ENCODE data around the gene ASB18. TPM values are rescaled to one million over a fixed set of nuclear protein-coding genes. Genes with fewer than 3 reads are reported as not detected.
"Not testable (repeated sequence)": the region's sequence is repeated elsewhere in the genome, so short reads cannot be mapped to it uniquely, and the experiment has no call there.

The ASB18 gene
- total RNA-seq, 1 donor from 2014 or later: not detected

DNA sequence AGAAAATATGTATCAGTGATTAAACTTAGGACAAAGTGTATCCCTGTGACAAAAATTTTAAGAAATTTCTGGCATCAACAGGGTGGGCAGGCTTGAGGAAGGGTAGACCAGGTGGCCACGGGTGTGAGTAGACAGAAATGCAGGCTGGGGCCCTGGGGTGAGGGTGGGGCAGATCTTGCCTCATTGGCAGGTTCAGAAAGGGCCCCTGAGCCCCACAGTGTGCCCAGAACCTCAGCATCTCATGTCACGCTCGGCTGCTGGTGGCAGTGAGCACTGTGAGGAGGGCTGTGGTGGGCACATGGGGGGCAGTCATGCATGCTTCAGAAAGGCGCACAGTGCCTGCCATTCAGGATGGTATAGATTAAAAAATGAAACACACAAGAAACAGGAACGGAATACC lies 7.6 kb upstream of the ASB18 start:
- TF ChIP-seq, protein P1, sequence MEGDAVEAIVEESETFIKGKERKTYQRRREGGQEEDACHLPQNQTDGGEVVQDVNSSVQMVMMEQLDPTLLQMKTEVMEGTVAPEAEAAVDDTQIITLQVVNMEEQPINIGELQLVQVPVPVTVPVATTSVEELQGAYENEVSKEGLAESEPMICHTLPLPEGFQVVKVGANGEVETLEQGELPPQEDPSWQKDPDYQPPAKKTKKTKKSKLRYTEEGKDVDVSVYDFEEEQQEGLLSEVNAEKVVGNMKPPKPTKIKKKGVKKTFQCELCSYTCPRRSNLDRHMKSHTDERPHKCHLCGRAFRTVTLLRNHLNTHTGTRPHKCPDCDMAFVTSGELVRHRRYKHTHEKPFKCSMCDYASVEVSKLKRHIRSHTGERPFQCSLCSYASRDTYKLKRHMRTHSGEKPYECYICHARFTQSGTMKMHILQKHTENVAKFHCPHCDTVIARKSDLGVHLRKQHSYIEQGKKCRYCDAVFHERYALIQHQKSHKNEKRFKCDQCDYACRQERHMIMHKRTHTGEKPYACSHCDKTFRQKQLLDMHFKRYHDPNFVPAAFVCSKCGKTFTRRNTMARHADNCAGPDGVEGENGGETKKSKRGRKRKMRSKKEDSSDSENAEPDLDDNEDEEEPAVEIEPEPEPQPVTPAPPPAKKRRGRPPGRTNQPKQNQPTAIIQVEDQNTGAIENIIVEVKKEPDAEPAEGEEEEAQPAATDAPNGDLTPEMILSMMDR (IDR thresholded peaks at IDR 0.05; ENCODE audit: unreplicated experiment): no peak
- peaks cover 8% of the 10 kb centered on the region for H3K9me3 Mint-ChIP-seq (ENCODE audit: unreplicated experiment)
- DNase-seq (ENCODE audit: low spot score): no peak
- peaks cover 18% of the 10 kb centered on the region for H3K36me3 Mint-ChIP-seq (ENCODE audit: low read depth, unreplicated experiment)
- peaks cover 6% of the 10 kb centered on the region for H3K4me1 Mint-ChIP-seq (ENCODE audit: unreplicated experiment)
- no peak overlapping the region for H3K27ac Mint-ChIP-seq (ENCODE audit: unreplicated experiment)
- H3K4me3 Mint-ChIP-seq (ENCODE audit: unreplicated experiment): no peak overlapping the region
- peaks cover 5% of the 10 kb centered on the region for H3K27me3 Mint-ChIP-seq (ENCODE audit: unreplicated experiment)

DNA sequence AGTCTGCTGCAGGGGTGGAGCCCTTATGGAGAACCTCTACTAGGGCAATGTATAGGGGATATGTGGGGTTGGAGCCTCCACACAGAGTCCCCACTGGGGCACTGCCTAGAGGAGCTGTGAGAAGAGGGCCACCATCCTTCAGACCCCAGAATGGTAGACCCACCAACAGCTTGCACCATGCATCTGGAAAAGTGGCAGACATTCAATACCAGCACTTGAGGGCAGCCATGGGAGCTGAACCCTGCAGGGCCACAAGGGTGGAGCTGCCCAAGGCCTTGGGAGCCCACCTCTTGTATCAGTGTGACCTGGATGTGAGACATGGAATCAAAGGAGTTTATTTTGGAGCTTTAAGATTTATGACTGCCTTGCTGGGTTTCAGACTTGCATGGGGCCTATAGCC lies 5.7 kb upstream of the ASB18 start:
- not testable (repeated sequence) for DNase-seq (ENCODE audit: low spot score); H3K9me3 Mint-ChIP-seq (ENCODE audit: unreplicated experiment); H3K27me3 Mint-ChIP-seq (ENCODE audit: unreplicated experiment); H3K27ac Mint-ChIP-seq (ENCODE audit: unreplicated experiment); H3K4me1 Mint-ChIP-seq (ENCODE audit: unreplicated experiment)
- Mint-ChIP-seq H3K36me3 (ENCODE audit: low read depth, unreplicated experiment) (peaks cover 18% of the 10 kb centered on the region), H3K4me3 (ENCODE audit: unreplicated experiment) (peak overlapping the region; percentile 34)

DNA sequence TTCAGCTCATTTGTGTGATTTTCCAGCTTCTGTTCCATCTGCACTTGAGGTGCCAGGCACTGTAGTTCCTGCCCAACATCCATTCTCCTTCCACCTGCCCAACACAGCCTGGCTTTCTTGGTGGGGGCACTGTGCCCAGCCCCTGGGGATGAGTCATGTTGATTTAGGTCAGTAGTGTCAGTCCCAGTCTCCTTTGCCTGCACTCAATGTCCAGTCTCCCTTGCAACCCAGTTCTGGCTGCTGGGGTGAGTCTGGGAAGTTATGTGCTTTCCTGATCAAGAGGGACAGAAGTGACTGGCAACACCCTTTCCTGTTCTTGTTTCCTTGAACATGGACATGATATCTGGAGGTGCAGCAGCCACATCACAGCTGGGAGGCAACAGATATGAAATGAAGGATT lies 1.5 kb upstream of the ASB18 start:
- DNase-seq (ENCODE audit: low spot score): no peak
- peaks cover 3% of the 10 kb centered on the region for H3K4me1 Mint-ChIP-seq (ENCODE audit: unreplicated experiment)
- no peak overlapping the region for H3K27ac Mint-ChIP-seq (ENCODE audit: unreplicated experiment)
- no peak overlapping the region for H3K4me3 Mint-ChIP-seq (ENCODE audit: unreplicated experiment)
- peaks cover 9% of the 10 kb centered on the region for H3K27me3 Mint-ChIP-seq (ENCODE audit: unreplicated experiment)
- H3K36me3 Mint-ChIP-seq (ENCODE audit: low read depth, unreplicated experiment): peaks cover 9% of the 10 kb centered on the region
- TF ChIP-seq, protein P1 (IDR thresholded peaks at IDR 0.05; ENCODE audit: unreplicated experiment): no peak
- H3K9me3 Mint-ChIP-seq (ENCODE audit: unreplicated experiment): peaks cover 6% of the 10 kb centered on the region

DNA sequence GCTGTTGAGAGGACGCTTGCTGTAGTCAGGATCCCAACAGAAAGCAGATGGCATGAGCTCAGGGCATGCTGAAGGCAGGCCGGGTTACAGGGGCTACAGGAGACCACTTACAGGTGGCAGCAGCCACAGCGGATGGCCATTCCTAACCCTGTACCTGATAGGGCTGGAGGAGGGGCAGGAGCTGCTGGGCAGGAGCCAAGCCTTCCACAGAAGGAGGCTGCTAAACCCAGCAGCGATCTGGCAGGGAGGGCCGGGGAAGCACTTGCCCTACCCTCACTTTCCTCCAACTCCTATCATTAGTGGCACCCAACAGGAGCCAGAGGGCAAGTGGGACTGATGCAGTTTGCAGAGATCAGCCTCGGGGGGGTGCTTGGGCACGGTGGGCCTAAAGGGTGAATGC lies 2.0 kb downstream of the ASB18 start:
- no peak overlapping the region for H3K27ac Mint-ChIP-seq (ENCODE audit: unreplicated experiment)

DNA sequence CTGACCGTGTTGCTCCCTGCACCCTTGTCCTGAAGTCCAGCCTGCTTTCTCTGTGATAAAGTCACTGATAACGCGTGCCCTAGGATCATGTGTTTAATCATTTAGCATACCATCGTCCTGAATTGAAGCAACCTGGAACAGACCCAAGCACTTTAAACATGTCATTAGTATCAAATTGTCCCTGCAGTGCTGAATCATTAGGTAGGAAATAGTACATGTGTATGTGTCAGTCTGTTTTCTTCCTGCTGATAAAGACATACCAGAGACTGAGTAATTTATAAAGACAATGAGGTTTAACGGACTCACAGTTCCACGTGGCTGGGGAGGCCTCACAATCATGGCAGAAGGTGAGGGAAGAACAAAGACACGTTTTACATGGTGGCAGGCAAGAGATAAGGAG lies 2.8 kb downstream of the ASB18 start:
- H3K4me1 Mint-ChIP-seq (ENCODE audit: unreplicated experiment): peaks cover 3% of the 10 kb centered on the region
- no peaks in the 10 kb centered on the region for H3K36me3 Mint-ChIP-seq (ENCODE audit: low read depth, unreplicated experiment)
- H3K27ac Mint-ChIP-seq (ENCODE audit: unreplicated experiment): no peak overlapping the region
- TF ChIP-seq, protein P1 (IDR thresholded peaks at IDR 0.05; ENCODE audit: unreplicated experiment): no peak
- H3K9me3 Mint-ChIP-seq (ENCODE audit: unreplicated experiment): no peaks in the 10 kb centered on the region
- DNase-seq (ENCODE audit: low spot score): no peak
- no peak overlapping the region for H3K4me3 Mint-ChIP-seq (ENCODE audit: unreplicated experiment)
- peaks cover 4% of the 10 kb centered on the region for H3K27me3 Mint-ChIP-seq (ENCODE audit: unreplicated experiment)

More for the DNA sequence above, 2.0 kb downstream of the ASB18 start:
- H3K9me3 Mint-ChIP-seq (ENCODE audit: unreplicated experiment): no peaks in the 10 kb centered on the region
- peaks cover 6% of the 10 kb centered on the region for H3K27me3 Mint-ChIP-seq (ENCODE audit: unreplicated experiment)
- TF ChIP-seq, protein P1 (IDR thresholded peaks at IDR 0.05; ENCODE audit: unreplicated experiment): no peak
- no peak for DNase-seq (ENCODE audit: low spot score)
- H3K36me3 Mint-ChIP-seq (ENCODE audit: low read depth, unreplicated experiment): no peaks in the 10 kb centered on the region
- H3K4me1 Mint-ChIP-seq (ENCODE audit: unreplicated experiment): peaks cover 3% of the 10 kb centered on the region
- no peak overlapping the region for H3K4me3 Mint-ChIP-seq (ENCODE audit: unreplicated experiment)

DNA sequence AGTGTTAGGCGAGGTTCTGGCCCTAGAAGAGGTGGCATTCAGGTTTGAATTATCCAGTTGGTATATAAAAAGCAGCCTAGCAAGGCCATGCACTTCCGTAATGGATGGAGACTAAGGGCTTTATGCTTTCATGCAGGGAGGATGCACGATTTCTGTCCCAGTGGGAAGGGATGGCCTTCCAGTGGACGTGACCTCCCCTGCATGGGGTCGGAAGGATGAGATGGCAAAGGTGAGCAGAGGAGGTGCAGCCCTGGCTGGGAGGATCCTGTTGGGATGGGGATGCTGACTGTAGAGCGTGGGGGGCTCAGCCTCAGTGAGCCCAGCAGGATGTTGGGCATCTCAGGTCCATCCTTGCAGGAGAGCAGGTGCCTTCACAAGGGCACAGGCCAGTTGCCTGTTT lies 4.8 kb downstream of the ASB18 start:
- Mint-ChIP-seq H3K36me3 (ENCODE audit: low read depth, unreplicated experiment) (no peaks in the 10 kb centered on the region), H3K9me3 (ENCODE audit: unreplicated experiment) (no peaks in the 10 kb centered on the region)
- TF ChIP-seq, protein P1 (IDR thresholded peaks at IDR 0.05; ENCODE audit: unreplicated experiment): no peak

More for the DNA sequence above, 4.8 kb downstream of the ASB18 start:
- Mint-ChIP-seq H3K4me1 (ENCODE audit: unreplicated experiment) (peaks cover 1% of the 10 kb centered on the region), H3K27ac (ENCODE audit: unreplicated experiment) (no peak overlapping the region), H3K4me3 (ENCODE audit: unreplicated experiment) (no peak overlapping the region), H3K27me3 (ENCODE audit: unreplicated experiment) (peaks cover 3% of the 10 kb centered on the region)
- no peak for DNase-seq (ENCODE audit: low spot score)

Measured in endothelial cell (in vitro differentiated cells).